ENCODE data around the gene TRIM32.

DNA sequence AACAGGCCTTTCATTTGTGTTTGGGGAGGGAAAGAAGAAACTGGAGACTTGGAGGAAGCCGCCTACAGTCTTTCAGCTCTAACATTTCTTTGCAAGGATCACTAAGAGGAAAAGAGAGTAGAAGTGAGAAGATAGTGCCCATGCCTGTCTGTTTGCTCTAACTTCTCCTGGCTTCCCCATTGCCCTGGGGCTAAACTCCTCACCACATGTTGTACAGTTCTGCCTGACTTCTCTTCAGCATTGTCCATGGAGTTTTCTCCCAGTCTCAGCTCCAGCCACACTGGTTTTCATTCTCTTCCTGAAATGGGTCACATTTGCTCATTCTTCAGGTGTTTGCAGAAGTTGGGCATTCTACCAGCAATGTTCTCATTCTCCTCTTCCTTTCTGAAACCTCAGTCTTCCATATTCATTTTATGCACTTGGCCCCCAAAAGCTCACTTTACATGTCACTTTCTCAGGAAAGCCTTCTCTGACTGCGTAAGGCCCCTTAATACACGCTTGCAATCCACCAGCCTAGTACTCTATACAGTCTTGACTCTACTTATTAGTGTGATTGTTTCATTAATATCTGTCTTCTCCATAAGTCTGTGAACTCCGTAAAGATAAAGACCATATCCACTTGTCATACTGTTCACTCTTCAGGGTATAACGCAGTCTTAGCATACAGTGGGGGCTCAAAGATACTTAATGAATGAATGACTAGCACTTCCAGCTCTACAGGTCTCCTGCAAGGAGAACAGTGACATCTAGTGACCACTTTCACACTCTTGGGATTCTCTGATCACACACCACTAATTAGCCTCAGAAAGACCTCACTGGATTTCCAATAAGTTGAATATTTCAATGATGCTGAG lies 40.2 kb upstream of the TRIM32 start:
- TF ChIP-seq, protein P1, sequence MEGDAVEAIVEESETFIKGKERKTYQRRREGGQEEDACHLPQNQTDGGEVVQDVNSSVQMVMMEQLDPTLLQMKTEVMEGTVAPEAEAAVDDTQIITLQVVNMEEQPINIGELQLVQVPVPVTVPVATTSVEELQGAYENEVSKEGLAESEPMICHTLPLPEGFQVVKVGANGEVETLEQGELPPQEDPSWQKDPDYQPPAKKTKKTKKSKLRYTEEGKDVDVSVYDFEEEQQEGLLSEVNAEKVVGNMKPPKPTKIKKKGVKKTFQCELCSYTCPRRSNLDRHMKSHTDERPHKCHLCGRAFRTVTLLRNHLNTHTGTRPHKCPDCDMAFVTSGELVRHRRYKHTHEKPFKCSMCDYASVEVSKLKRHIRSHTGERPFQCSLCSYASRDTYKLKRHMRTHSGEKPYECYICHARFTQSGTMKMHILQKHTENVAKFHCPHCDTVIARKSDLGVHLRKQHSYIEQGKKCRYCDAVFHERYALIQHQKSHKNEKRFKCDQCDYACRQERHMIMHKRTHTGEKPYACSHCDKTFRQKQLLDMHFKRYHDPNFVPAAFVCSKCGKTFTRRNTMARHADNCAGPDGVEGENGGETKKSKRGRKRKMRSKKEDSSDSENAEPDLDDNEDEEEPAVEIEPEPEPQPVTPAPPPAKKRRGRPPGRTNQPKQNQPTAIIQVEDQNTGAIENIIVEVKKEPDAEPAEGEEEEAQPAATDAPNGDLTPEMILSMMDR (optimal IDR thresholded peaks at IDR 0.05 in 1 of 3, IDR thresholded peaks at IDR 0.05 in 1 of 3, conservative IDR thresholded peaks at IDR 0.05 in 1 of 3; ENCODE audit: extremely low read depth in 1 of 3, insufficient read depth in 2 of 3, low read length in 3 of 3) = peak; percentile 51 to 73 (median 68)
- no peak for TF ChIP-seq EZH2 (IDR thresholded peaks at IDR 0.05; ENCODE audit: low read length)

All from keratinocyte (primary cell).